BJ (cell line): ENCODE data around the gene MTMR1. TPM values are rescaled to one million over a fixed set of nuclear protein-coding genes. Genes with fewer than 3 reads are reported as not detected.
A peak's percentile ranks its signal among the peaks of the same experiment; 100 is the strongest.

Experiments used
- CTCF ChIA-PET: fragments of 350-600 bp; formaldehyde crosslinking; extraction: SDS; loops from one replicate; lab custom pipeline; 2021; ENCODE audit warnings: antibody characterized with exemption, inconsistent platforms; lab: Yijun Ruan, JAX
- POLR2A ChIA-PET: fragments of 300-600 bp; sonication (Branson Sonifier 250); formaldehyde crosslinking; extraction: SDS; loops from one replicate; lab custom pipeline; 2021; ENCODE audit warnings: antibody characterized with exemption; lab: Charles Lee
- DNase-seq: peaks from one replicate; pipeline ENCODE4 v3.0.0-alpha.2; 2011; ENCODE audit warnings: low read depth
- H3K27me3 ChIP-seq: 2 replicates; pipeline ENCODE4 v1.6.0; 2011; ENCODE audit warnings: low read length; ENCODE audit not compliant: control insufficient read depth, insufficient read depth
- H3K36me3 ChIP-seq: 2 replicates; pipeline ENCODE4 v1.5.1; 2011; ENCODE audit warnings: low read length; ENCODE audit not compliant: control insufficient read depth, insufficient read depth
- H3K4me3 ChIP-seq: 2 replicates; pipeline ENCODE4 v1.5.1; 2011; ENCODE audit warnings: low read depth, mild to moderate bottlenecking, control low read depth, low read length
- polyA plus RNA-seq: library from polyadenylated mRNA; depleted of rRNA; stranded (reverse); fragments of >200 nt; gene quantifications from 2 replicates; pipeline ENCODE4 v1.2.3, GENCODE V29; 2011
- TF ChIP-seq, protein P1 (sequence below): IDR thresholded peaks from 2 replicates; pipeline ENCODE4 v1.5.1; 2011; ENCODE audit warnings: low read depth, mild to moderate bottlenecking, control low read depth, inconsistent platforms, low read length, moderate library complexity; ENCODE audit not compliant: insufficient read depth

The MTMR1 gene
- polyA plus RNA-seq, 1 experiment: 14.2 TPM

DNA sequence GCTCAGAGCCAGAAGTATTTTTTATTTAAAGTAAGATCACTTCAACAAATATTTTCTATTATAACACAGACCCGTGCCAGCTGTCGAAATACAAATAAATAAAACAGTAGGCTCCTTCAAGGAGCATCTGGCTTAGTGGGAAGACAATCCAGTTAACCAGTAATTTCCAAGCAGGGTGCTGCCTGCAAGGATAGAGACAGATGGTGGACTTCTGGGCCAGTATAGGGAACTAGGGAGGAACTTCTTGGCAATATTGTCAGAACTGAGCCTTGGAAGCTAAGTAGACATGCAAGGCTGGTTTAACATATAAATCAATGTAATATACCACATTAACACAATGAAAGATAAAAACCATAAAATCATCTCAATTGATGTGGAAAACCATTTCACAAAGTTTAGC is 17.0 kb upstream of the MTMR1 start:
- Histone ChIP-seq H3K4me3 (no peak overlapping the region), H3K36me3 (no peaks in the 10 kb centered on the region), H3K27me3 (no peaks in the 10 kb centered on the region)
- ChIA-PET CTCF (no interaction called here), POLR2A (no interaction called here)
- no peak for DNase-seq
- TF ChIP-seq, protein P1, sequence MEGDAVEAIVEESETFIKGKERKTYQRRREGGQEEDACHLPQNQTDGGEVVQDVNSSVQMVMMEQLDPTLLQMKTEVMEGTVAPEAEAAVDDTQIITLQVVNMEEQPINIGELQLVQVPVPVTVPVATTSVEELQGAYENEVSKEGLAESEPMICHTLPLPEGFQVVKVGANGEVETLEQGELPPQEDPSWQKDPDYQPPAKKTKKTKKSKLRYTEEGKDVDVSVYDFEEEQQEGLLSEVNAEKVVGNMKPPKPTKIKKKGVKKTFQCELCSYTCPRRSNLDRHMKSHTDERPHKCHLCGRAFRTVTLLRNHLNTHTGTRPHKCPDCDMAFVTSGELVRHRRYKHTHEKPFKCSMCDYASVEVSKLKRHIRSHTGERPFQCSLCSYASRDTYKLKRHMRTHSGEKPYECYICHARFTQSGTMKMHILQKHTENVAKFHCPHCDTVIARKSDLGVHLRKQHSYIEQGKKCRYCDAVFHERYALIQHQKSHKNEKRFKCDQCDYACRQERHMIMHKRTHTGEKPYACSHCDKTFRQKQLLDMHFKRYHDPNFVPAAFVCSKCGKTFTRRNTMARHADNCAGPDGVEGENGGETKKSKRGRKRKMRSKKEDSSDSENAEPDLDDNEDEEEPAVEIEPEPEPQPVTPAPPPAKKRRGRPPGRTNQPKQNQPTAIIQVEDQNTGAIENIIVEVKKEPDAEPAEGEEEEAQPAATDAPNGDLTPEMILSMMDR: no peak

DNA sequence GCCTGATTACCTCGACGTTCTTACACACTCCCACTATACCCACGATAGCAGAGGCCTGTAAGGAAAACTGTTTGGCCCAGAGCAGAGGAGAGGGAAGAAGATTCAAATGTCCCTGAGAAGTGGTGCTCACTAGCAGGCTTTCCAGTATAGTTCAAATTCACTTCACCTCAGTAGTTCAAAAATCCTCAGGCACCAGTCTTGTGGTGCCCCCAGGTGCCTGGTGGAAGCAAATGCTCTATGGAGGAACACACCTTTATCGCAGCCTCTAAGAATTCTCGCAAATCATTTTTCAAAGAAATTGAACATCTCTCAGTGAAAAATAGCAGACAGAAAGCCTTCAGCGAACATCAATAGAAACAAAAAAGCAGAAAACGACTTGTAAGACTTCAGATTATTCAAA is 12.2 kb upstream of the MTMR1 start:
- TF ChIP-seq, protein P1: peak; percentile 40
- Histone ChIP-seq H3K27me3 (no peaks in the 10 kb centered on the region), H3K36me3 (no peaks in the 10 kb centered on the region), H3K4me3 (no peak overlapping the region)
- DNase-seq: no peak
- ChIA-PET POLR2A (no interaction called here), CTCF (interaction anchor here (0.6 to 1.1 kb wide), 2 partner anchors 9 to 321 kb away, joined by 3 read pairs; no protein-coding TSS in a partner anchor)

DNA sequence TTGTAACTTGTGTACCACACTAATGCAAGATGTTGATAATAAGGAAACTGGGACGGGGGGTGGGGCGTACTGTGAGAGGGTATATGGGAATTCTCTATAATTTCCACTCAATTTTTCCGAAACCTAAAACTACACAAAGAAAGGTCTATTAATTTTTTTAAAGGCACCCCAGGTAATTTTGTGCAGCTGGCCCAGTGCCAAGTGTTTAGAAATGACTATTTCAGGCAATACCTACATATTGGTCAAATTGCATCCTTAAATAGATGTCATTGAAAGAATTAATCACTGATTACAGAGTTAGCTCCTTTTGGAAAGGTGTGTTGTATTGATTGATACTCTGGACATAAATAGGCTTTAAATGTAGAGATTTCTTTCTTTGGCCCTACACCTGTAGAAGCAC is 10.1 kb upstream of the MTMR1 start:
- POLR2A ChIA-PET: no interaction called here
- DNase-seq: no peak
- TF ChIP-seq, protein P1: no peak

DNA sequence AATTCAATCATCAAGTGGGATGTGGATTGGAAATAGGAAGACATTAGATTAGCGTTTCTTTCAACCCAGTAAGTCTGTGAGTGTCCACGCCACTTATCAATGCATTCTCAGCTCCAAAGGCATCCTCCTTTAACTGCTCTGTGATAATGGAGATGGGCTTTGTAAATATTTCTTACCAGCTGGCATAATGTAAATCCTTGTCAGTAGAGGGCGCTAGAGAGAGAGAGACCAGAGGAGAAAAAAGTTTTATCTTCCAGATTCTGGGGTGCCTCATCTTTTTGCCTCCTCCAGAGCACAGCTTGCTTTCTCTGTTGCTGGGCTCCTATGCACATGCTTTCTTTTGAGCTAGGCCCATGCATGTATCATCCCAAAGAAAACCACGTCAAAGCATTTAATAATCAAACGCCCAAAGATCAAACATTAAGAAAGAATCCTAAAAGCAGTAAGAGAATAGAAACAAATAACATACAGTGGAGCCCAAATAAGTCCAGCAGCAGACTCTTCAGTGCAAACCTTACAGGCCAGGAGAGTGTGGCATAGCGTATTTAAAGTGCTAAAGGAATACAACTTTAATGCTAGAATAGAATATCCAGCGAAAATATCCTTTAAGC is 9.6 kb upstream of the MTMR1 start:
- no peaks in the 10 kb centered on the region for H3K27me3 ChIP-seq
- H3K4me3 ChIP-seq: no peak overlapping the region
- DNase-seq: no peak
- ChIA-PET CTCF (interaction anchor here (0.7 to 2.1 kb wide), 10 partner anchors 11 to 83 kb away, joined by 3 to 12 read pairs (median 4); no protein-coding TSS in a partner anchor), POLR2A (no interaction called here)
- TF ChIP-seq, protein P1: peak; percentile 55
- H3K36me3 ChIP-seq: no peaks in the 10 kb centered on the region

More for the DNA sequence above, 10.1 kb upstream of the MTMR1 start:
- H3K27me3 ChIP-seq: no peaks in the 10 kb centered on the region
- no peaks in the 10 kb centered on the region for H3K36me3 ChIP-seq
- CTCF ChIA-PET: interaction anchor here (0.7 to 2.1 kb wide), 8 partner anchors 11 to 83 kb away, joined by 3 to 12 read pairs (median 4); no protein-coding TSS in a partner anchor
- no peak overlapping the region for H3K4me3 ChIP-seq

DNA sequence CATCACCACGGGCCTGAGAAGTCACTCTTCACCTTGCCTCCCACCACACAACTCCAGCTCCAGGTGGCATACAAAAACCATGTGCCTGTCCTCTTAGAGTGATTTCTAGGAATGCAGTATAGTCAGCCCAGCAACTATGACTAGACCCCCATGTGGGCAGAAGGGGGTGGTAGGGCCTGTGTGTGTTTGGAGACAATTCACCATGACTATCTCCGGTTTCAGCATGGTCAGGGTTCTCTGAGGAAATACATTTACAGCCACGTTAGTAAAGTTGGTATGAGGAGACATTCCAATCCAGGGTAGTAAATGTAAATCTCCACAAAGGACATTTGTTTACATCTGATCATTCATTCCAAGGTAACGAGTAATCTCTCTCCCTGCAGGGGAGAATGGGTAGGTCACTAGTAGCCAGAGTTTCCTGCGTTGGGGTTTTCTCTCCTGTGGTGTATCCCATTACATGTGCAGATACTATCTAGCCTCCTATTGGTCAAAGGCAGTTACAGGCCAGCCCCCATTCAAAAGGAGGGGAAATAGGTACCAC is 4.2 kb upstream of the MTMR1 start:
- CTCF ChIA-PET: interaction anchor here (0.7 kb wide), 1 partner anchor 639 kb away, joined by 3 read pairs; no protein-coding TSS in a partner anchor
- TF ChIP-seq, protein P1: no peak
- peak; percentile 78 for DNase-seq
- Histone ChIP-seq H3K27me3 (no peaks in the 10 kb centered on the region), H3K36me3 (no peaks in the 10 kb centered on the region), H3K4me3 (no peak overlapping the region)
- POLR2A ChIA-PET: no interaction called here
